ENCODE measurements around the gene EVPLL.
"Not testable (repeated sequence)": the region's sequence is repeated elsewhere in the genome, so short reads cannot be mapped to it uniquely, and the experiment has no call there.

Gene EVPLL

GRCh38 chr17:18377437-18378204, at the start of gene EVPLL:
Gene EVPLL (plus strand): TSS chr17:18377778. CDS start chr17:18380938, 3,160 bp downstream.
- peak; percentile 11 for DNase-seq (ENCODE audit: low spot score)

GRCh38 chr17:18328643-18329204, 48.9 kb upstream of the EVPLL start:
- DNase-seq (ENCODE audit: low spot score), result no peak

GRCh38 chr17:18331879-18332278, 45.7 kb upstream of the EVPLL start:
- no peak for DNase-seq (ENCODE audit: low spot score)

GRCh38 chr17:18332909-18333489, 44.6 kb upstream of the EVPLL start:
- no peak for DNase-seq (ENCODE audit: low spot score)

GRCh38 chr17:18338158-18338557, 39.4 kb upstream of the EVPLL start:
- DNase-seq (ENCODE audit: low spot score), result not testable (repeated sequence)

- no peak for DNase-seq (ENCODE audit: low spot score)
Observed at GRCh38 chr17:18339933-18340332, 37.6 kb upstream of the EVPLL start.

- DNase-seq (ENCODE audit: low spot score), result no peak
Observed at GRCh38 chr17:18344021-18344420, 33.6 kb upstream of the EVPLL start.

GRCh38 chr17:18353541-18353940, 24.0 kb upstream of the EVPLL start:
- no peak for DNase-seq (ENCODE audit: low spot score)

GRCh38 chr17:18356624-18357023, 21.0 kb upstream of the EVPLL start:
- peak; percentile 76 for DNase-seq (ENCODE audit: low spot score)

- no peak for DNase-seq (ENCODE audit: low spot score)
Observed at GRCh38 chr17:18360518-18360917, 17.1 kb upstream of the EVPLL start.

GRCh38 chr17:18361837-18362697, 15.5 kb upstream of the EVPLL start:
- peak; percentile 70 for DNase-seq (ENCODE audit: low spot score)

- DNase-seq (ENCODE audit: low spot score), result peak; percentile 93
Observed at GRCh38 chr17:18362698-18363100, 14.9 kb upstream of the EVPLL start.

- peak; percentile 92 for DNase-seq (ENCODE audit: low spot score)
Observed at GRCh38 chr17:18363101-18364049, 14.2 kb upstream of the EVPLL start, which contains the start of gene SHMT1. Gene SHMT1 (minus strand): TSS chr17:18363550. CDS start chr17:18355981, 7,569 bp downstream.

GRCh38 chr17:18364166-18364565, 13.4 kb upstream of the EVPLL start:
- no peak for DNase-seq (ENCODE audit: low spot score)

- no peak for DNase-seq (ENCODE audit: low spot score)
Observed at GRCh38 chr17:18368946-18369345, 8.6 kb upstream of the EVPLL start.

- no peak for DNase-seq (ENCODE audit: low spot score)
Observed at GRCh38 chr17:18370761-18371160, 6.8 kb upstream of the EVPLL start.

GRCh38 chr17:18371455-18371854, 6.1 kb upstream of the EVPLL start:
- DNase-seq (ENCODE audit: low spot score), result no peak

- not testable (repeated sequence) for DNase-seq (ENCODE audit: low spot score)
Observed at GRCh38 chr17:18373181-18373580, 4.4 kb upstream of the EVPLL start.

- no peak for DNase-seq (ENCODE audit: low spot score)
Observed at GRCh38 chr17:18374216-18374615, 3.4 kb upstream of the EVPLL start.

- DNase-seq (ENCODE audit: low spot score), result no peak
Observed at GRCh38 chr17:18378205-18378505, 577 bp downstream of the EVPLL start.

GRCh38 chr17:18378614-18379013, 1.0 kb downstream of the EVPLL start:
- DNase-seq (ENCODE audit: low spot score), result not testable (repeated sequence)

Data from pons (tissue), 1 donor.